Liver (tissue), 9 donors: ENCODE data around the gene CLNS1A. TPM values are rescaled to one million over a fixed set of nuclear protein-coding genes. Genes with fewer than 3 reads are reported as not detected.
"Not testable (repeated sequence)": the region's sequence is repeated elsewhere in the genome, so short reads cannot be mapped to it uniquely, and the experiment has no call there.

ENCODE experiments used
- DNase-seq: peaks from one replicate; pipeline ENCODE4 v3.0.0-alpha.2; 2017; ENCODE audit warnings: low spot score
- H3K27ac ChIP-seq, 2 donors: one replicate each; pipeline ENCODE4 v1.7.0; 2013; ENCODE audit warnings: inconsistent platforms in 2 of 2, low read length in 2 of 2, control low read depth in 1 of 2, low read depth in 1 of 2, mild to moderate bottlenecking in 1 of 2
- H3K27me3 ChIP-seq, 4 donors: one replicate each; pipeline versions ENCODE4 v1.6.1 to v1.7.0; 2013; ENCODE audit warnings: low read length in 3 of 4, inconsistent platforms in 1 of 4, mild to moderate bottlenecking in 1 of 4, moderate library complexity in 1 of 4; ENCODE audit not compliant: control insufficient read depth in 4 of 4, insufficient read depth in 4 of 4
- H3K36me3 ChIP-seq, 4 donors: one replicate each; pipeline versions ENCODE4 v1.6.1 to v1.7.0; 2013; ENCODE audit warnings: low read length in 3 of 4, mild to moderate bottlenecking in 3 of 4, low read depth in 1 of 4, moderate library complexity in 1 of 4; ENCODE audit not compliant: control insufficient read depth in 4 of 4, insufficient read depth in 3 of 4
- H3K4me1 ChIP-seq, 4 donors: one replicate each; pipeline versions ENCODE4 v1.6.1 to v1.7.0; 2013; ENCODE audit warnings: low read length in 3 of 4, mild to moderate bottlenecking in 3 of 4, moderate library complexity in 1 of 4; ENCODE audit not compliant: control insufficient read depth in 4 of 4, insufficient read depth in 4 of 4
- H3K4me3 ChIP-seq, 3 donors: one replicate each; pipeline versions ENCODE4 v1.6.1 to v1.7.0; 2013; ENCODE audit warnings: low read length in 3 of 3, control low read depth in 1 of 3, low read depth in 1 of 3, mild to moderate bottlenecking in 1 of 3
- H3K9ac ChIP-seq, 2 donors: one replicate each; pipeline ENCODE4 v1.7.0; 2013; ENCODE audit warnings: low read length in 2 of 2, mild to moderate bottlenecking in 2 of 2, moderate library complexity in 2 of 2, control low read depth in 1 of 2, low read depth in 1 of 2
- H3K9me3 ChIP-seq, 4 donors: one replicate each; pipeline versions ENCODE4 v1.6.1 to v1.7.0; 2013; ENCODE audit warnings: low read length in 3 of 4; ENCODE audit not compliant: control insufficient read depth in 4 of 4
- EGR1 ChIP-seq, 2 donors: IDR thresholded peaks; 2 replicates each; pipeline ENCODE4 v1.6.1; 2016 to 2018; ENCODE audit warnings: antibody characterized with exemption in 2 of 2, low read depth in 2 of 2
- FOXA1 ChIP-seq: IDR thresholded peaks from 2 replicates; pipeline ENCODE4 v1.6.1; 2016; ENCODE audit warnings: antibody characterized with exemption
- FOXA2 ChIP-seq: IDR thresholded peaks from 2 replicates; pipeline ENCODE4 v1.6.1; 2016; ENCODE audit warnings: antibody characterized with exemption
- HNF4A ChIP-seq, 2 donors: conservative IDR thresholded peaks; 2 replicates each; pipeline ENCODE4 v1.6.1; 2016; ENCODE audit warnings: antibody characterized with exemption in 2 of 2, mild to moderate bottlenecking in 2 of 2
- HNF4G ChIP-seq: IDR thresholded peaks from 2 replicates; pipeline ENCODE4 v1.6.1; 2016; ENCODE audit warnings: antibody characterized with exemption
- NR2F2 ChIP-seq: IDR thresholded peaks from 2 replicates; pipeline ENCODE4 v1.6.1; 2016; ENCODE audit warnings: antibody characterized with exemption
- RAD21 ChIP-seq, 2 donors: IDR thresholded peaks; 2 replicates each; pipeline ENCODE4 v1.6.1; 2016; ENCODE audit warnings: antibody characterized with exemption in 2 of 2, mild to moderate bottlenecking in 2 of 2
- SP1 ChIP-seq: IDR thresholded peaks from 2 replicates; pipeline ENCODE4 v1.6.1; 2018; ENCODE audit warnings: antibody characterized with exemption, mild to moderate bottlenecking
- YY1 ChIP-seq: IDR thresholded peaks from 2 replicates; pipeline ENCODE4 v1.6.1; 2016; ENCODE audit warnings: antibody characterized with exemption, mild to moderate bottlenecking
- WGBS: extraction: QIAGEN DNeasy Blood & Tissue Kit; methylation state at CpG from one replicate; pipeline ENCODE4 v1.1.7; 2013; 5-methylcytosine and 5-hydroxymethylcytosine counted together
- polyA plus RNA-seq, 2 donors: library from polyadenylated mRNA; stranded (reverse) in 1 of 2; unstranded in 1 of 2; fragments of 200-250 nt in 1 of 2; fragments of >200 nt in 1 of 2; fragmentation: Nextera tagmentation in 1 of 2; extraction: Ambion mirVana in 1 of 2; gene quantifications; one replicate each; pipeline versions ENCODE4 v1.2.1 to v1.2.3, GENCODE V29; 2013 to 2015
- total RNA-seq, 2 donors: library from RNA; depleted of rRNA; stranded (reverse); fragments of >200 nt; gene quantifications; one replicate each; pipeline ENCODE4 v1.2.3, GENCODE V29; 2014
- TF ChIP-seq, protein P1 (sequence below): IDR thresholded peaks from 2 replicates; pipeline ENCODE4 v1.6.1; 2016; ENCODE audit warnings: antibody characterized with exemption, mild to moderate bottlenecking
- TF ChIP-seq, protein P2 (sequence below): IDR thresholded peaks from 2 replicates; pipeline ENCODE4 v1.6.1; 2016; ENCODE audit warnings: antibody characterized with exemption
- TF ChIP-seq, protein P3 (sequence below): IDR thresholded peaks from 2 replicates; pipeline ENCODE4 v1.6.1; 2016; ENCODE audit warnings: antibody characterized with exemption
- TF ChIP-seq, protein P4 (sequence below): IDR thresholded peaks from 2 replicates; pipeline ENCODE4 v1.6.1; 2016; ENCODE audit warnings: antibody characterized with exemption
- donor health status: healthy.
- donor health status: healthy.
- donor health status: healthy.
- donor health status: healthy.
- donor health status: healthy.

The CLNS1A gene
- total and polyA plus RNA-seq, 4 donors = 40.4 to 92.8 (median 70.5) TPM

DNA sequence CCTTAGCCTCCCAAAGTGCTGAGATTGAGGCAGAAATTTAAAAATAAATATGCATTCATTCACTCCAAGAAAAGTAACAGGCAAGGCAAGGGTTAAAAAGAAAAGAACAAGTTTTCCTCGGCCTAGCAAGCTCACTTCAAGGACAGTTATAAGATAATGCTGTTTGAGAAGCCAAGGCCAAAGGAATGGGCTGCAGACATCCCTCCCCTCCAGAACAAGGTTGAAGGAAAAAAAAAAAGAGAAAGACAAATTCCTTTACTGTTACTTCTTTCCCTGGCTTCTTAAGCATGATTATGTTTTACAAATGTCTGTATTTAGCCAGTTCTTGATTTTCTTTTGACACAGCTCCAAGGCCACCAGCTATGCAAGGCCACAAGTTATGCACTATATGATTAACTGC lies 66.7 kb downstream of the CLNS1A start:
- WGBS = 40% methylated on average over 1 of the region's 1 CpG
- not testable (repeated sequence) for H3K27ac ChIP-seq, H3K9ac ChIP-seq, H3K36me3 ChIP-seq, H3K4me3 ChIP-seq, DNase-seq, H3K9me3 ChIP-seq, H3K4me1 ChIP-seq, H3K27me3 ChIP-seq

DNA sequence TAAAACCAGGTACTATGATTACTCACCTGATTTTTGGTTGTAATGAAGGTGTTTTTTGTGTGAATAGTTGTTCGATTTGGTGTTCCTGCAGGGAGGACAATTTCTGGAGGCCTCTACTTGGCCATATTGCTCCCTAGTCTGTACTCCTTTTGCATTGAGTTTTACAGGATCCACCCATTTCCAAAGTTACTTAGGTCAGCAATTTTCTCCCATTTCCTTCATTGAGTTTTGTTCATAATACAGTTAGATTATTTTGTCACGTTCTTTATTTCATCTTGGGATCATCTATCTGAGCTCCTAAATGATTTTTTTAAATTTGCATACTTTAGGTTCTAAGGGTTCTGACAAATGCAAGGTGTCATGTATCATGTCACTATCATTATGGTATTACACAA lies 67.9 kb downstream of the CLNS1A start:
- no peaks in the 10 kb centered on the region for H3K27me3 ChIP-seq
- no peaks in the 10 kb centered on the region for H3K9me3 ChIP-seq
- TF ChIP-seq FOXA1 (no peak), HNF4A (conservative IDR thresholded peaks at IDR 0.05) (no peak), FOXA2 (no peak), EGR1 (IDR thresholded peaks at IDR 0.05; ENCODE audit: low read depth in 2 of 2) (no peak), SP1 (no peak), NR2F2 (no peak), YY1 (no peak), HNF4G (no peak)
- TF ChIP-seq, protein P1, sequence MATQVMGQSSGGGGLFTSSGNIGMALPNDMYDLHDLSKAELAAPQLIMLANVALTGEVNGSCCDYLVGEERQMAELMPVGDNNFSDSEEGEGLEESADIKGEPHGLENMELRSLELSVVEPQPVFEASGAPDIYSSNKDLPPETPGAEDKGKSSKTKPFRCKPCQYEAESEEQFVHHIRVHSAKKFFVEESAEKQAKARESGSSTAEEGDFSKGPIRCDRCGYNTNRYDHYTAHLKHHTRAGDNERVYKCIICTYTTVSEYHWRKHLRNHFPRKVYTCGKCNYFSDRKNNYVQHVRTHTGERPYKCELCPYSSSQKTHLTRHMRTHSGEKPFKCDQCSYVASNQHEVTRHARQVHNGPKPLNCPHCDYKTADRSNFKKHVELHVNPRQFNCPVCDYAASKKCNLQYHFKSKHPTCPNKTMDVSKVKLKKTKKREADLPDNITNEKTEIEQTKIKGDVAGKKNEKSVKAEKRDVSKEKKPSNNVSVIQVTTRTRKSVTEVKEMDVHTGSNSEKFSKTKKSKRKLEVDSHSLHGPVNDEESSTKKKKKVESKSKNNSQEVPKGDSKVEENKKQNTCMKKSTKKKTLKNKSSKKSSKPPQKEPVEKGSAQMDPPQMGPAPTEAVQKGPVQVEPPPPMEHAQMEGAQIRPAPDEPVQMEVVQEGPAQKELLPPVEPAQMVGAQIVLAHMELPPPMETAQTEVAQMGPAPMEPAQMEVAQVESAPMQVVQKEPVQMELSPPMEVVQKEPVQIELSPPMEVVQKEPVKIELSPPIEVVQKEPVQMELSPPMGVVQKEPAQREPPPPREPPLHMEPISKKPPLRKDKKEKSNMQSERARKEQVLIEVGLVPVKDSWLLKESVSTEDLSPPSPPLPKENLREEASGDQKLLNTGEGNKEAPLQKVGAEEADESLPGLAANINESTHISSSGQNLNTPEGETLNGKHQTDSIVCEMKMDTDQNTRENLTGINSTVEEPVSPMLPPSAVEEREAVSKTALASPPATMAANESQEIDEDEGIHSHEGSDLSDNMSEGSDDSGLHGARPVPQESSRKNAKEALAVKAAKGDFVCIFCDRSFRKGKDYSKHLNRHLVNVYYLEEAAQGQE = no peak
- TF ChIP-seq, protein P2, sequence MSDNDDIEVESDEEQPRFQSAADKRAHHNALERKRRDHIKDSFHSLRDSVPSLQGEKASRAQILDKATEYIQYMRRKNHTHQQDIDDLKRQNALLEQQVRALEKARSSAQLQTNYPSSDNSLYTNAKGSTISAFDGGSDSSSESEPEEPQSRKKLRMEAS = no peak
- TF ChIP-seq, protein P3, sequence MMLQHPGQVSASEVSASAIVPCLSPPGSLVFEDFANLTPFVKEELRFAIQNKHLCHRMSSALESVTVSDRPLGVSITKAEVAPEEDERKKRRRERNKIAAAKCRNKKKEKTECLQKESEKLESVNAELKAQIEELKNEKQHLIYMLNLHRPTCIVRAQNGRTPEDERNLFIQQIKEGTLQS = no peak
- no peak overlapping the region for H3K27ac ChIP-seq
- no peak overlapping the region for H3K9ac ChIP-seq
- no peak for DNase-seq
- H3K4me3 ChIP-seq = no peak overlapping the region
- WGBS = 86% methylated on average over 2 of the region's 2 CpGs
- no peaks in the 10 kb centered on the region for H3K4me1 ChIP-seq
- H3K36me3 ChIP-seq = no peaks in the 10 kb centered on the region

DNA sequence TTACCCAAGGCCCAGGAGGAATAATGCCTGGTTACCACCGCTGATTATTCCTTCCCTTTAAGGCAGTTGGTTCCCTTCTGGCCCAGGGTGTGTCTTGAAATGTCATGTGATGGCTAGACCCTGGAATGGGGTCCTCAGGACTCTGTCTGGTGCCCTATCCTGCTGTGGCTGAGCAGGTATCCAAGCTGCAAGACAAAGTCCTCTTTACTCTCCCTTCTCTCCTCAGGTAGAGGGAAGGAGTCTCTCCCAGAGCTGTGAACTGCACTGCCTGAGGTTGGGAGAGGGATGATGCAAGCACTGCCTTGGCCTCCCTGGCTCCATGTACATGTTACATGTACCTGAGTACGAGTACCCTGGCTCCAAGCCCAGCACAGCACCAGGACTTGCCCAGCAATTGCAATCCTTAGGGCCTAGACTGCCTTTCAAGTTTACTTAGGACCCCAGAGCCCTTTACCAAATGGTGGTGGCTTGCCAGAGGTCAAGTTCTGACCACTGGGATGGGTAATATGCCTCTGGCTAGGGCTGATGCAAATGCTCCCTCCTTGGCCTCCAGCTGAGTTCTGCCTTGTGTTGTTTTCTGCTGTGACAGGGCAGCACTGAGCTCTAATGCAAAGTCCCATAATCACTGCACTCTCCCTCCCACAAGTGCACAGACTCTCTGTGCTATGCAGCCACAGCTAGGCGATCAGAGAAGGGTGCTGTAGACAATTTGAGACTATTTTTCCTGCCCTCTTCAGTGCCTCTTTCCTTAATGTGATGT lies 68.5 kb downstream of the CLNS1A start:
- Histone ChIP-seq H3K27ac (no peak overlapping the region), H3K9ac (no peak overlapping the region), H3K4me1 (no peaks in the 10 kb centered on the region), H3K9me3 (no peaks in the 10 kb centered on the region), H3K4me3 (no peak overlapping the region), H3K36me3 (no peaks in the 10 kb centered on the region), H3K27me3 (no peaks in the 10 kb centered on the region)
- TF ChIP-seq, protein P4, sequence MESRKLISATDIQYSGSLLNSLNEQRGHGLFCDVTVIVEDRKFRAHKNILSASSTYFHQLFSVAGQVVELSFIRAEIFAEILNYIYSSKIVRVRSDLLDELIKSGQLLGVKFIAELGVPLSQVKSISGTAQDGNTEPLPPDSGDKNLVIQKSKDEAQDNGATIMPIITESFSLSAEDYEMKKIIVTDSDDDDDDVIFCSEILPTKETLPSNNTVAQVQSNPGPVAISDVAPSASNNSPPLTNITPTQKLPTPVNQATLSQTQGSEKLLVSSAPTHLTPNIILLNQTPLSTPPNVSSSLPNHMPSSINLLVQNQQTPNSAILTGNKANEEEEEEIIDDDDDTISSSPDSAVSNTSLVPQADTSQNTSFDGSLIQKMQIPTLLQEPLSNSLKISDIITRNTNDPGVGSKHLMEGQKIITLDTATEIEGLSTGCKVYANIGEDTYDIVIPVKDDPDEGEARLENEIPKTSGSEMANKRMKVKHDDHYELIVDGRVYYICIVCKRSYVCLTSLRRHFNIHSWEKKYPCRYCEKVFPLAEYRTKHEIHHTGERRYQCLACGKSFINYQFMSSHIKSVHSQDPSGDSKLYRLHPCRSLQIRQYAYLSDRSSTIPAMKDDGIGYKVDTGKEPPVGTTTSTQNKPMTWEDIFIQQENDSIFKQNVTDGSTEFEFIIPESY = no peak
- TF ChIP-seq, protein P3 = no peak
- TF ChIP-seq RAD21 (IDR thresholded peaks at IDR 0.05) (no peak), EGR1 (IDR thresholded peaks at IDR 0.05; ENCODE audit: low read depth in 2 of 2) (no peak)
- DNase-seq = no peak
- whole genome bisulfite sequencing = 75% methylated on average over 3 of the region's 3 CpGs
